HCT116 (cell line): ENCODE results near the gene MNX1. TPM values are rescaled to one million over a fixed set of nuclear protein-coding genes. Genes with fewer than 3 reads are reported as not detected.

Source experiments
- ATAC-seq: fragments of 200-7000 bp; cut with Tn5 transposase; 2 replicates; pipeline ENCODE4 v1.9.1; 2020; ENCODE audit warnings: mild to moderate bottlenecking, moderate library complexity
- BruUV-seq: library from RNA; stranded (reverse); fragments of 400-500 nt; replicated peaks from 2 replicates; lab custom pipeline; 2021; lab: Mats Ljungman, UMichigan
- CTCF ChIA-PET: fragments of 300-600 bp; sonication (Branson Sonifier 250); formaldehyde crosslinking; loops from one replicate; lab custom pipeline; 2021; ENCODE audit warnings: antibody characterized with exemption; lab: Charles Lee
- POLR2A ChIA-PET: fragments of 300-600, 350-600 bp; sonication (Branson Sonifier 250); formaldehyde crosslinking; loops from one replicate; lab custom pipeline; 2021; ENCODE audit warnings: antibody characterized with exemption; lab: Charles Lee
- RAD21 ChIA-PET, 2 experiments: fragments of 300-600 bp; sonication (Branson Sonifier 250); formaldehyde crosslinking; loops; one replicate each; lab custom pipeline; 2023; ENCODE audit warnings: low total read pairs in 2 of 2; ENCODE audit not compliant: uncharacterized antibody in 2 of 2, unreplicated experiment in 2 of 2, low non-redundant PET in 1 of 2; lab: Charles Lee
- DNase-seq: peaks from one replicate; pipeline ENCODE4 v3.0.0-alpha.2; 2010; ENCODE audit warnings: low read depth, low spot score
- H2AFZ ChIP-seq: fragments of 200-600 bp; shearing (Covaris generic), sonication (generic); 2 replicates; pipeline ENCODE4 v1.6.1; 2017; ENCODE audit warnings: low read depth, mixed run types, mixed read lengths, antibody characterized with exemption, low read length; ENCODE audit not compliant: poor library complexity, severe bottlenecking
- H3K27ac ChIP-seq: 2 replicates; pipeline ENCODE4 v1.5.1; 2012; ENCODE audit warnings: low read depth, low read length
- H3K27me3 ChIP-seq: fragments of 200-600 bp; sonication (generic); 2 replicates; pipeline ENCODE4 v1.6.1; 2016; ENCODE audit warnings: mixed run types, low read length, mixed read lengths; ENCODE audit not compliant: insufficient read depth
- H3K36me3 ChIP-seq, 2 experiments: fragments of 200-500 bp in 1 of 2; fragments of 200-600 bp in 1 of 2; sonication (Bioruptor generic) in 1 of 2; sonication (generic) in 1 of 2; 2 replicates each; pipeline versions ENCODE4 v1.5.1 to v1.6.1; 2014 to 2016; ENCODE audit warnings: low read length in 2 of 2, inconsistent platforms in 1 of 2, mixed read lengths in 1 of 2, mixed run types in 1 of 2; ENCODE audit not compliant: insufficient read depth in 2 of 2, control insufficient read depth in 1 of 2
- H3K4me1 ChIP-seq, 2 experiments: fragments of 200-600 bp in 1 of 2; sonication (generic) in 1 of 2; 2 replicates each; pipeline versions ENCODE4 v1.5.1 to v1.6.1; 2012 to 2017; ENCODE audit warnings: low read length in 2 of 2, inconsistent platforms in 1 of 2, mild to moderate bottlenecking in 1 of 2, mixed read lengths in 1 of 2, mixed run types in 1 of 2, moderate library complexity in 1 of 2; ENCODE audit not compliant: insufficient read depth in 2 of 2, control insufficient read depth in 1 of 2
- H3K4me2 ChIP-seq: fragments of 200-600 bp; sonication (generic); 2 replicates; pipeline ENCODE4 v1.6.1; 2017; ENCODE audit warnings: mixed run types, low read length, mixed read lengths
- H3K4me3 ChIP-seq, 2 experiments: fragments of 200-600 bp in 1 of 2; sonication (generic) in 1 of 2; replicated peaks in 1 of 2; 2 replicates each; pipeline ENCODE4 v1.5.1; 2011 to 2016; ENCODE audit warnings: low read length in 2 of 2, control low read depth in 1 of 2, low read depth in 1 of 2, mild to moderate bottlenecking in 1 of 2, mixed read lengths in 1 of 2, mixed run types in 1 of 2
- H3K79me2 ChIP-seq: fragments of 200-600 bp; sonication (generic); 2 replicates; pipeline ENCODE4 v1.6.1; 2017; ENCODE audit warnings: mild to moderate bottlenecking, mixed run types, low read length, moderate library complexity, mixed read lengths; ENCODE audit not compliant: insufficient read depth
- H3K9ac ChIP-seq: fragments of 200-600 bp; sonication (generic); 2 replicates; pipeline ENCODE4 v1.6.1; 2016; ENCODE audit warnings: low read length, mixed read lengths
- H3K9me2 ChIP-seq: fragments of 200-600 bp; sonication (generic), shearing (Covaris generic); 2 replicates; pipeline ENCODE4 v1.6.1; 2017; ENCODE audit warnings: mixed run types, mild to moderate bottlenecking, moderate library complexity; ENCODE audit not compliant: insufficient read depth
- H3K9me3 ChIP-seq, 2 experiments: fragments of 200-500 bp in 1 of 2; fragments of 200-600 bp in 1 of 2; sonication (Bioruptor generic) in 1 of 2; sonication (generic) in 1 of 2; 2 replicates each; pipeline ENCODE4 v1.6.1; 2014 to 2017; ENCODE audit warnings: low read length in 2 of 2, mixed read lengths in 2 of 2, inconsistent platforms in 1 of 2, low read depth in 1 of 2, mild to moderate bottlenecking in 1 of 2, mixed run types in 1 of 2, moderate library complexity in 1 of 2; ENCODE audit not compliant: control insufficient read depth in 1 of 2, insufficient read depth in 1 of 2
- H4K20me1 ChIP-seq: fragments of 200-600 bp; sonication (generic), shearing (Covaris generic); 2 replicates; pipeline ENCODE4 v1.6.1; 2017; ENCODE audit warnings: mixed run types, mild to moderate bottlenecking, moderate library complexity; ENCODE audit not compliant: insufficient read depth
- ATF3 ChIP-seq: IDR thresholded peaks from 2 replicates; pipeline ENCODE4 v1.6.1; 2012
- CBX3 ChIP-seq: IDR thresholded peaks from 2 replicates; pipeline ENCODE4 v1.6.1; 2012; ENCODE audit warnings: low read depth
- CEBPB ChIP-seq: IDR thresholded peaks from 2 replicates; pipeline ENCODE4 v1.6.1; 2012; ENCODE audit warnings: low read depth
- EGR1 ChIP-seq: IDR thresholded peaks from 2 replicates; pipeline ENCODE4 v1.6.1; 2012; ENCODE audit warnings: low read depth
- ELF1 ChIP-seq: IDR thresholded peaks from 2 replicates; pipeline ENCODE4 v1.6.1; 2012; ENCODE audit warnings: low read depth, borderline replicate concordance
- EZH2 ChIP-seq: fragments of 200-600 bp; sonication (generic); IDR thresholded peaks from 2 replicates; pipeline ENCODE4 v1.6.1; 2017; ENCODE audit warnings: antibody characterized with exemption, mixed run types
- FOSL1 ChIP-seq: IDR thresholded peaks from 2 replicates; pipeline ENCODE4 v1.6.1; 2012; ENCODE audit warnings: low read depth
- JUND ChIP-seq: IDR thresholded peaks from 2 replicates; pipeline ENCODE4 v1.6.1; 2012
- MAX ChIP-seq: IDR thresholded peaks from 2 replicates; pipeline ENCODE4 v1.6.1; 2012
- POLR2A ChIP-seq: IDR thresholded peaks from 2 replicates; pipeline ENCODE4 v1.7.0; 2011; ENCODE audit warnings: borderline replicate concordance; ENCODE audit not compliant: insufficient read depth, insufficient read length; ENCODE audit errors: extremely low read depth
- RAD21 ChIP-seq: IDR thresholded peaks from 2 replicates; pipeline ENCODE4 v1.6.1; 2012; ENCODE audit warnings: low read depth, mild to moderate bottlenecking
- SIN3A ChIP-seq: IDR thresholded peaks from 2 replicates; pipeline ENCODE4 v1.6.1; 2012; ENCODE audit warnings: low read depth
- SP1 ChIP-seq: IDR thresholded peaks from 2 replicates; pipeline ENCODE4 v1.6.1; 2012; ENCODE audit warnings: low read depth
- TCF7L2 ChIP-seq: IDR thresholded peaks from 2 replicates; pipeline ENCODE4 v1.7.0; 2011; ENCODE audit warnings: borderline replicate concordance, inconsistent platforms; ENCODE audit not compliant: insufficient read depth, insufficient read length; ENCODE audit errors: extremely low read depth
- YY1 ChIP-seq: IDR thresholded peaks from 2 replicates; pipeline ENCODE4 v1.6.1; 2011; ENCODE audit warnings: low read length, low read depth, moderate library complexity, mild to moderate bottlenecking; ENCODE audit not compliant: insufficient replicate concordance; ENCODE audit errors: extremely low read depth
- ZBTB33 ChIP-seq: IDR thresholded peaks from 2 replicates; pipeline ENCODE4 v1.6.1; 2011; ENCODE audit warnings: mild to moderate bottlenecking, low read length, moderate library complexity; ENCODE audit not compliant: insufficient replicate concordance; ENCODE audit errors: extremely low read depth
- ZFX ChIP-seq: fragments of 450-650 bp; IDR thresholded peaks from 2 replicates; pipeline ENCODE4 v1.6.1; 2017
- ZNF274 ChIP-seq: fragments of 200-500 bp; sonication (Bioruptor generic); IDR thresholded peaks from 2 replicates; pipeline ENCODE4 v1.6.1; 2014; ENCODE audit warnings: mild to moderate bottlenecking, low read depth, low read length, inconsistent platforms
- intact Hi-C: fragments of 100-400 bp; cut with micrococcal nuclease; formaldehyde crosslinking; loops from 2 replicates; pipeline ENCODE4 v1.10.0; 2022
- total RNA-seq: library from RNA; stranded (reverse); gene quantifications from one replicate; pipeline ENCODE4 v1.2.1, GENCODE V29; 2021; ENCODE audit not compliant: unreplicated experiment

The MNX1 gene
- total RNA-seq, 1 experiment from 2014 or later = 7.7 TPM

GRCh38 chr7:157047148-157047547, 36.7 kb upstream of the MNX1 start:
- intact Hi-C loops = no loop called here
- no peak for TF ChIP-seq FOSL1
- no peak for TF ChIP-seq CBX3
- TF ChIP-seq ZNF274 = no peak
- no peak for TF ChIP-seq MAX
- TF ChIP-seq ELF1 = no peak
- TF ChIP-seq CEBPB = no peak
- no peak for TF ChIP-seq SP1
- TF ChIP-seq SIN3A = no peak
- TF ChIP-seq JUND = no peak
- no peak for TF ChIP-seq EGR1
- H3K79me2 ChIP-seq = no peaks in the 10 kb centered on the region
- no peak overlapping the region for H3K27ac ChIP-seq
- ATAC-seq (no peak), DNase-seq (no peak)
- H3K9ac ChIP-seq = no peak overlapping the region
- no peaks in the 10 kb centered on the region for H3K9me3 ChIP-seq
- no peaks in the 10 kb centered on the region for H4K20me1 ChIP-seq
- RAD21 ChIA-PET = no interaction called here
- no TSS peak for BruUV-seq
- no peaks in the 10 kb centered on the region for H3K4me1 ChIP-seq
- H2AFZ ChIP-seq = no peak overlapping the region
- H3K9me2 ChIP-seq = no peaks in the 10 kb centered on the region
- POLR2A ChIA-PET = no interaction called here
- H3K4me3 ChIP-seq = no peak overlapping the region
- no peaks in the 10 kb centered on the region for H3K27me3 ChIP-seq
- H3K4me2 ChIP-seq = no peak overlapping the region
- CTCF ChIA-PET = no interaction called here
- no peaks in the 10 kb centered on the region for H3K36me3 ChIP-seq

GRCh38 chr7:157046681-157047080, 36.2 kb upstream of the MNX1 start:
- Histone ChIP-seq H3K4me2 (no peak overlapping the region), H4K20me1 (no peaks in the 10 kb centered on the region), H3K9ac (no peak overlapping the region), H3K36me3 (no peaks in the 10 kb centered on the region), H3K9me3 (no peaks in the 10 kb centered on the region), H3K4me3 (no peak overlapping the region), H3K79me2 (no peaks in the 10 kb centered on the region), H3K9me2 (no peaks in the 10 kb centered on the region), H3K27me3 (no peaks in the 10 kb centered on the region), H3K4me1 (no peaks in the 10 kb centered on the region), H2AFZ (no peak overlapping the region), H3K27ac (no peak overlapping the region)
- DNase-seq (no peak), ATAC-seq (no peak)
- CTCF ChIA-PET = no interaction called here
- POLR2A ChIA-PET = no interaction called here
- BruUV-seq = no TSS peak
- RAD21 ChIA-PET = no interaction called here
- TF ChIP-seq EZH2 (no peak), RAD21 (no peak), ZNF274 (no peak), FOSL1 (no peak), JUND (no peak), POLR2A (no peak), CBX3 (no peak), ZFX (no peak), EGR1 (no peak), SIN3A (no peak), MAX (no peak), ATF3 (no peak), ZBTB33 (no peak), YY1 (no peak), ELF1 (no peak), TCF7L2 (no peak)
- intact Hi-C loops = no loop called here
